GM18861 (cell line): ENCODE measurements around the gene SH3GL2.

Experiments used
- ATAC-seq: cut with Tn5 transposase; IDR thresholded peaks from one replicate; pipeline ENCODE4 v1.9.1; 2021; ENCODE audit not compliant: unreplicated experiment

SH3GL2 gene

GRCh38 chr9:17802249-17802857 lies 223.5 kb downstream of the SH3GL2 start:
- ATAC-seq, result no peak

DNA sequence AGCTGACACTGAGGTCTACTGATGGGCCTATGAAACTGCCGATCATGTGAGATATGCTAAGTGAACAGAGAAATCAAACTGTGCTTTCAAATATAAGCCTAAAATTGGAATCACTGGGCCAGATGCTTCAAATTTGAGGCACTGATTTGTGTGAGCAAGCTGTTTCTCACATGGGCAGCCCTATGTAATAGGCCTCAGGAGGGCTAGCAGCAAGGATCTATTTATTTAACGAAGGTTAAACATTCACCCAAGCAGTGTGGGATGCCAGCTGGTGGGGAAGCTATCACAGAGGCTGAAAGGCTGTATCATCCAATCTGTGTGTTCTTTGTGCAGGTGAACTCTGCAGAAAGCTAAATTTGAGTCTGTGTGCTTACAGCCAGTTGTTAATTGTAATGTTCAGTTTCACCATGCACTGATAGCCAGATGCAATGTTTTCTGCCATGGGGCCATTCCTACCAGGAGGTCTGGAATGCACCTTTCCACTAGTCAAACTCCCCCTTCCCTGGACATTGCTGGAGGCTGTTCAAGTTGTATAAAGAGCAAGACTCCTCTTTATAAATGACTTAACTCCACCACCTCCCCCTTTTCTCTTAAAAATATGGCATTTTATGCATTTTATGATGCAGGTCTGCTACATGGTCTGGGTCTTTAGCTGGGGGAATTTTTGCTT lies 228.9 kb downstream of the SH3GL2 start:
- no peak for ATAC-seq

- ATAC-seq, result no peak
Measured at GRCh38 chr9:17810317-17810716, 231.5 kb downstream of the SH3GL2 start.

- ATAC-seq, result no peak
Measured at GRCh38 chr9:17810728-17811571, 232.1 kb downstream of the SH3GL2 start.

- ATAC-seq, result no peak
Measured at GRCh38 chr9:17813798-17814197, 234.9 kb downstream of the SH3GL2 start.

DNA sequence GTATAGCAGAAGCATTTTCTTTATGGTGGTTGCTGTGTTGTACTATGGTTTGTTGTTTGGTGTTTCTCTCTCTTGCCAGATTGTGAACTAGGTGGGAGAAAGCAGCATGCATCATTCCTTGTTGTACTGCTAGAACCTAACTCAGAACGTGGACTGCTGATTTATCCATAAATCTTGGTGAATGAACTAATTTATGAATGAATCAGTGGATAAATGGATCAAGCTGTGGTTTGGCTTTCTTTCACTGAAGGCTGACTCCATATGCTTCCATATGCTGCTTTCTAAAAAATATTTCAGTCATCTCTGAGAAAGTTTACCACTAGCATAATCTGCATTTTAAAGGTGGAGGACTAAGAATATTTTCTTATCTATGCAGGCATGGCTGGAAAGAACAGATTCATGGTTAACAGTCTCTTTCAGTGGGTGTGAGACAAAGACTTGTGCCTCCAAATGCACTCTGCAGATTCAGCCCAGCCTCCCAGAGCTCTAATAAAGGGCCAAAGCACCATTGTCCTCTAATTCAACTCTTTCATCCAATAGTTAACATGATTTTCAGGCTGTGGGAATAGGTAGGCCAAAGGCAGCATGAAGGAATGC lies 237.7 kb downstream of the SH3GL2 start:
- ATAC-seq, result no peak

DNA sequence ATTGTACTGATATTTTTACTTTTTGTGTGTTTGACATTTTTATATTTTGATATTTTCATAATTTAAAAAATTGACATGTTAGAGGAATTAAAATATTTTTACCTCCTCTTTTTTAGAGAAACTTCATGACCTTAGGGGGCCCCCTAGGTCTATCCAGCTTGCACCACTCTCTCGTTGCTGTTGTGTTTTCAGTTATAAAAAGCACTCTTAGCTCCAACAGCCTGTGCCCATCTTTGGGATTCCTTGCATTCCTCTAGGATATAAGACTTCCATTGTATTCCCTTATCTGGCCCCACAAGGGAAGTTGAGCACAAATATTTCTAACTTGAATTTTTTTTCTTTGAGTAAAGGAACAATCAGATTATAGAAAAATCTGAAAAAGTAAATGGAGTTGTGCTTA lies 245.3 kb downstream of the SH3GL2 start:
- ATAC-seq, result no peak

DNA sequence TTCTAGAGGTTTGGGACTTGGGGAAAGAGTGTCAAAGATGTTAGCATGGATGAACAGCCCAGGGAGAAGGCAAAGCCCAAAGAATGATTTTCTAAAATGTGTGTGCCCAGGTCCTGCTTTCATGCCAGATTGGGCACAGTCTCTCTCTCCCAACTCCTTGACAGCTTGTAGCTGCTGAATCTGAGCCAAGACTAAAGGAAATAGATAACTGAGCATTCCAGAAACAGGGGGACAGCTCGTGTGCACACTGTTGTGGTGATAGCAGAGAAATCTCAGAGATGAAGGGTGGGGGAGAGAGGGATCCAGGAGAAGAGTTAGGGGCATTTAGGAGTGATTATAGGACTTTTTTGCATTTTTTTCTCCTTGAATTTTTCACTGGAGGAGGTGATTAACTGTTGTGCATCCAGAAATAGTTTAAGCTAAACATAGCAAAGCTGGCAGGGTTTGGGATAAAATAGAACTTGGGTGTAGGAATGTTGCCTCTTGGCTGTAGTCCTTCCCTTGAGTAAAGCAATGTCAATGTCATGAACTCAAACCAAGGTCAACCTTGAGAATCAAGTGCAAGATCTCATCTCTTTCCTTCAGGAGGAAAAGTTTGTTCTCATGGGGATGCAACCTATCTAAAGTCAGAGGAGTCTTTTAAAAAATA lies 245.9 kb downstream of the SH3GL2 start:
- ATAC-seq, result no peak

- no peak for ATAC-seq
Measured at GRCh38 chr9:17825265-17825659, 246.4 kb downstream of the SH3GL2 start.

GRCh38 chr9:17829064-17829463 lies 250.2 kb downstream of the SH3GL2 start:
- no peak for ATAC-seq

DNA sequence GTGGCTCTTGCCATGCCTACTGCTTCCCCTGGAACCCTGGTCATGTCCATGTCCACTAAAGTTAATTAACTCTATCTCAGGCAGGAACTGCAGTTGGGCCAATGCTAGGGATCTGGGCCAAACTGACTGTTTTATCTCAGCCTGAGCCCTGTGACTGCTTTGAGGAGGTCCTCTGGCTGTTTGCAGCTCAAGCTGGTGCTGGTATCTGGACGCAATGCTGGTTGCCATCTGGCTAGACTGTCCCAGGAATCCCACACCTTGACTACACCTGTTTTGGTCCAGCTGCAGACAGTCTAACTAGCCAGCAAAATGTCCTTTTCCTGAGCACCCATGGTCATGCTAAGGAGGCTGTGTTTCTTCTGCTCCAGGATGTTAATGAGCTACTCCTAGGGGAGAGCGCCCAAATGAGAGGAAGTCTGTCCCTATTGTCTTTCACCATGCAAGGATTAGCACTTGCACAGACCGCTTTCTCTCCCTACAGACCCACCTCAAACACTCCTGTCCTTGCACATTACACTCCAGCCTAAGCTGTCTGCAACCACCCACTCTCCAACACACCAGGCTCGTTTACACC lies 251.0 kb downstream of the SH3GL2 start:
- no peak for ATAC-seq

- no peak for ATAC-seq
Measured at GRCh38 chr9:17832812-17833211, 253.9 kb downstream of the SH3GL2 start.

DNA sequence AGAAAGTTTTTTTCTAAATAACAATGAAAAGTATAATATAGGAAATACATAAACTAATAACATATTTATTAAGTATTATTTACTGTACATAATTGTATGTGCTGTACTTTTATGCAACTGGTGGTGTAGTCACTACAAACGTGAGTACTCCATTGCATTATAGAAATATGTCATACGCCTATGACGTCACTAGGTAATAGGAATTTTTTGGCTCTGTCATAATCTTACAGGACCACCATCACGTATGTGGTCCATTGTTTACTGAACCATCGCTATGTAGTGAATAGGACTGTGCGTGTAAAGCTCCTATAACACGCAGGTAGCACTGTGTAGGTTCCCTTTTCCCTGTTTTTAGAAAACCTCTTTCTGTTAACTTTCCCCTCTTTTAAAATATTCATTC lies 255.0 kb downstream of the SH3GL2 start:
- no peak for ATAC-seq

DNA sequence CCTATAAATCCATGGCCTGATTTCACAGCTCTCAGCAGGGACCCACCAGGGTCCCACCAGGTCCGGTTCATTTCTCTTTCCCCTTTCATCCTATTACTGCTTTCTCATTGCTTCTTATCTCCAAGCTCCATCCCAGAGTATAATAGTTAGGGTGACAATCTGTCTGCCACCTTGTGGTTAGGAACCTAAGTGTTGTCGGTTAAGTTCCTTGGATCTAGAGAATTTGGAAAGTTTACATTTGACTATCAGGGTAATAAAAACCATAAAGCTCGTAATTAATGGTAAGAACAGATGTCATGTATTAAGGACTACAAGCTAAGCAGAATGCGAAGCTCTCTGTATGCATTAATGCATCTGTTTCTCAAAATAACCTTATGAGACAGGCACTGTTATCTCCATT lies 259.1 kb downstream of the SH3GL2 start:
- no peak for ATAC-seq

- ATAC-seq, result no peak
Measured at GRCh38 chr9:17839776-17840175, 260.9 kb downstream of the SH3GL2 start.

DNA sequence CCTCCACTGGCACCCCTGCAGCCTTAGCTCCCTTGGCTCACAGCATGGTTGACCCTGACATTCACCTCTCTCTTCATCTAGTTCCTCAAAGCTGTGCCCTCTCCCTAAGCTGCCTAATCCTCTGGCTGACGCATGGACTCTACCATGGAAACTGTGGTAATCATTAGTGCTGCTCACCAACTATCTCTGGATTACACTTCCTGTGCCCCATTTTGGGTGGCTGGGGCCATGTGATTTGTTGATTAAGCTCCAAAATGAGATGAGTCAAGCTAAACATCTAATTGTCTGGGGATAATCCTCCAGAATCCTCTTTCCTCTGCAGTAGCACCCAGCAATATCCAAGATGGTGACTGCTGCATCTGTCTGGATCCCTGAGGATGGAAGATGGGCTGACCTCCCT lies 264.4 kb downstream of the SH3GL2 start:
- no peak for ATAC-seq
